Right lobe of liver (tissue), 4 donors: ENCODE results near the gene TM7SF3.

ENCODE experiments used
- POLR2A ChIP-seq: fragments of 450-650 bp; IDR thresholded peaks from one replicate; pipeline ENCODE4 v1.6.1; 2017; ENCODE audit warnings: antibody characterized with exemption, mild to moderate bottlenecking
- TF ChIP-seq, protein P1 (sequence below), 4 donors: fragments of 200-600 bp in 3 of 4; fragments of 450-650 bp in 1 of 4; IDR thresholded peaks; one replicate each; pipeline versions ENCODE4 v1.5.1 to v1.8.0; 2016 to 2022; ENCODE audit warnings: antibody characterized with exemption in 4 of 4, mild to moderate bottlenecking in 2 of 4
- donor health status: DM: no; HTN: no; CAD: no.
- donor health status: DM: no; HTN: no; CAD: no.
- donor health status: DM: no; HTN: yes; CAD: no.

DNA sequence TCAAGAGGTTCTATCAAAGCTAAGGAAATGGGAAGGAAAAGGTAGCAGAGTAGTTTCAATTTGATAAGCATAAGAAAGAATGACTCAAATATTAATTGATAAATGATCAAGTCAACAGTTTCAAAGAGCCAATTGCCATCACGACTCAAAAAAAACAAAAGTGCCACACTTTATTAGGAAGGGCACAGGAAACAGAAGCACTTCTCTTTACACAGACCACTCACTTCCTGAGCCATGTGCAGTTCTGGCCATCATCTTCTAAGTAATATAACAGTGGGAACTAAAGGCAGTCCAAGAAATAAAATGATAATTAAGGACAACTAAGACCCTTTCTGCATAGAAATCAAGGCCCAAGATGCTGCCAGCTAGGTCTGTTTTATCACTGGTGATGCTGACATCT lies 13.2 kb downstream of the TM7SF3 start:
- TF ChIP-seq, protein P1, sequence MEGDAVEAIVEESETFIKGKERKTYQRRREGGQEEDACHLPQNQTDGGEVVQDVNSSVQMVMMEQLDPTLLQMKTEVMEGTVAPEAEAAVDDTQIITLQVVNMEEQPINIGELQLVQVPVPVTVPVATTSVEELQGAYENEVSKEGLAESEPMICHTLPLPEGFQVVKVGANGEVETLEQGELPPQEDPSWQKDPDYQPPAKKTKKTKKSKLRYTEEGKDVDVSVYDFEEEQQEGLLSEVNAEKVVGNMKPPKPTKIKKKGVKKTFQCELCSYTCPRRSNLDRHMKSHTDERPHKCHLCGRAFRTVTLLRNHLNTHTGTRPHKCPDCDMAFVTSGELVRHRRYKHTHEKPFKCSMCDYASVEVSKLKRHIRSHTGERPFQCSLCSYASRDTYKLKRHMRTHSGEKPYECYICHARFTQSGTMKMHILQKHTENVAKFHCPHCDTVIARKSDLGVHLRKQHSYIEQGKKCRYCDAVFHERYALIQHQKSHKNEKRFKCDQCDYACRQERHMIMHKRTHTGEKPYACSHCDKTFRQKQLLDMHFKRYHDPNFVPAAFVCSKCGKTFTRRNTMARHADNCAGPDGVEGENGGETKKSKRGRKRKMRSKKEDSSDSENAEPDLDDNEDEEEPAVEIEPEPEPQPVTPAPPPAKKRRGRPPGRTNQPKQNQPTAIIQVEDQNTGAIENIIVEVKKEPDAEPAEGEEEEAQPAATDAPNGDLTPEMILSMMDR (IDR thresholded peaks at IDR 0.05) = no peak
- no peak for TF ChIP-seq POLR2A
